ENCODE results near the gene CALR. TPM values are rescaled to one million over a fixed set of nuclear protein-coding genes. Genes with fewer than 3 reads are reported as not detected.
"Not testable (repeated sequence)": the region's sequence is repeated elsewhere in the genome, so short reads cannot be mapped to it uniquely, and the experiment has no call there.

CALR gene
- total RNA-seq, 1 donor from 2014 or later: 1,241 TPM

GRCh38 chr19:12913851-12914690 is 24.3 kb upstream of the CALR start:
- no peaks in the 10 kb centered on the region for H3K36me3 Mint-ChIP-seq (ENCODE audit: unreplicated experiment)
- no peak for TF ChIP-seq CTCF (IDR thresholded peaks at IDR 0.05)
- H3K4me1 Mint-ChIP-seq (ENCODE audit: unreplicated experiment): peaks cover 8% of the 10 kb centered on the region
- H3K27ac Mint-ChIP-seq (ENCODE audit: unreplicated experiment): no peak overlapping the region
- H3K4me3 Mint-ChIP-seq (ENCODE audit: unreplicated experiment): no peak overlapping the region
- no peak for DNase-seq (ENCODE audit: extremely low spot score, unreplicated experiment)
- H3K9me3 Mint-ChIP-seq (ENCODE audit: unreplicated experiment): no peaks in the 10 kb centered on the region
- peaks cover 12% of the 10 kb centered on the region for H3K27me3 Mint-ChIP-seq (ENCODE audit: unreplicated experiment)

- H3K4me3 Mint-ChIP-seq (ENCODE audit: unreplicated experiment); DNase-seq (ENCODE audit: extremely low spot score, unreplicated experiment): not testable (repeated sequence)
Observed at GRCh38 chr19:12915860-12916259, 22.5 kb upstream of the CALR start.

GRCh38 chr19:12918253-12918652 is 20.2 kb upstream of the CALR start:
- H3K4me3 Mint-ChIP-seq (ENCODE audit: unreplicated experiment): no peak overlapping the region

More at GRCh38 chr19:12915860-12916259, 22.5 kb upstream of the CALR start:
- Mint-ChIP-seq H3K27me3 (ENCODE audit: unreplicated experiment) (peaks cover 12% of the 10 kb centered on the region), H3K4me1 (ENCODE audit: unreplicated experiment) (peaks cover 13% of the 10 kb centered on the region)
- not testable (repeated sequence) for H3K27ac Mint-ChIP-seq (ENCODE audit: unreplicated experiment); H3K9me3 Mint-ChIP-seq (ENCODE audit: unreplicated experiment); H3K36me3 Mint-ChIP-seq (ENCODE audit: unreplicated experiment)

GRCh38 chr19:12921047-12921446 is 17.4 kb upstream of the CALR start:
- Mint-ChIP-seq H3K27ac (ENCODE audit: unreplicated experiment) (no peak overlapping the region), H3K9me3 (ENCODE audit: unreplicated experiment) (no peaks in the 10 kb centered on the region), H3K4me1 (ENCODE audit: unreplicated experiment) (peaks cover 8% of the 10 kb centered on the region), H3K4me3 (ENCODE audit: unreplicated experiment) (no peak overlapping the region), H3K27me3 (ENCODE audit: unreplicated experiment) (no peaks in the 10 kb centered on the region), H3K36me3 (ENCODE audit: unreplicated experiment) (peaks cover 18% of the 10 kb centered on the region)
- TF ChIP-seq CTCF (IDR thresholded peaks at IDR 0.05): no peak
- DNase-seq (ENCODE audit: extremely low spot score, unreplicated experiment): no peak

More at GRCh38 chr19:12918253-12918652, 20.2 kb upstream of the CALR start:
- peaks cover 6% of the 10 kb centered on the region for H3K27me3 Mint-ChIP-seq (ENCODE audit: unreplicated experiment)
- H3K36me3 Mint-ChIP-seq (ENCODE audit: unreplicated experiment): peaks cover 5% of the 10 kb centered on the region
- no peaks in the 10 kb centered on the region for H3K9me3 Mint-ChIP-seq (ENCODE audit: unreplicated experiment)
- H3K27ac Mint-ChIP-seq (ENCODE audit: unreplicated experiment): no peak overlapping the region
- no peak for DNase-seq (ENCODE audit: extremely low spot score, unreplicated experiment)
- TF ChIP-seq CTCF (IDR thresholded peaks at IDR 0.05): no peak
- H3K4me1 Mint-ChIP-seq (ENCODE audit: unreplicated experiment): peaks cover 8% of the 10 kb centered on the region

- DNase-seq (ENCODE audit: extremely low spot score, unreplicated experiment): no peak
- no peaks in the 10 kb centered on the region for H3K9me3 Mint-ChIP-seq (ENCODE audit: unreplicated experiment)
- no peak for TF ChIP-seq CTCF (IDR thresholded peaks at IDR 0.05)
- peaks cover 8% of the 10 kb centered on the region for H3K4me1 Mint-ChIP-seq (ENCODE audit: unreplicated experiment)
- H3K27ac Mint-ChIP-seq (ENCODE audit: unreplicated experiment): no peak overlapping the region
- no peak overlapping the region for H3K4me3 Mint-ChIP-seq (ENCODE audit: unreplicated experiment)
- H3K36me3 Mint-ChIP-seq (ENCODE audit: unreplicated experiment): peaks cover 24% of the 10 kb centered on the region
- no peaks in the 10 kb centered on the region for H3K27me3 Mint-ChIP-seq (ENCODE audit: unreplicated experiment)
Observed at GRCh38 chr19:12922959-12923358, 15.4 kb upstream of the CALR start.
